SK-N-SH (cell line): ENCODE data around the gene ROPN1B. TPM values are rescaled to one million over a fixed set of nuclear protein-coding genes. Genes with fewer than 3 reads are reported as not detected.

Source experiments
- CTCF ChIA-PET: fragments of 300-600, 350-600 bp; formaldehyde crosslinking; extraction: SDS; loops from one replicate; lab custom pipeline; 2021; lab: Yijun Ruan, JAX
- POLR2A ChIA-PET: fragments of 350-600 bp; sonication (Branson Sonifier 250); formaldehyde crosslinking; extraction: SDS; loops from one replicate; lab custom pipeline; 2020; ENCODE audit warnings: antibody characterized with exemption, inconsistent platforms; lab: Yijun Ruan, JAX
- DNase-seq: peaks from one replicate; pipeline ENCODE4 v3.0.0; 2012
- H2AFZ ChIP-seq: fragments of 200-600 bp; sonication (generic); 2 replicates; pipeline ENCODE4 v1.8.1; 2016; ENCODE audit warnings: antibody characterized with exemption, mild to moderate bottlenecking, low read depth
- H3F3A ChIP-seq: fragments of 200-600 bp; sonication (generic); replicated peaks from 2 replicates; pipeline ENCODE3; 2016; ENCODE audit warnings: antibody characterized with exemption, mild to moderate bottlenecking; ENCODE audit not compliant: insufficient read depth
- H3K27ac ChIP-seq, 2 experiments: fragments of 200-500 bp in 1 of 2; fragments of 200-600 bp in 1 of 2; sonication (Bioruptor generic) in 1 of 2; sonication (generic), shearing (Covaris generic) in 1 of 2; 2 replicates each; pipeline versions ENCODE4 v1.5.1 to v1.6.1; 2014 to 2016; ENCODE audit warnings: low read depth in 2 of 2, inconsistent platforms in 1 of 2, low read length in 1 of 2, mild to moderate bottlenecking in 1 of 2, mixed read lengths in 1 of 2
- H3K27me3 ChIP-seq: fragments of 200-600 bp; sonication (generic), shearing (Covaris generic); 2 replicates; pipeline ENCODE4 v1.6.1; 2016; ENCODE audit warnings: mixed run types; ENCODE audit not compliant: insufficient read depth
- H3K36me3 ChIP-seq, 2 experiments: fragments of 200-500 bp in 1 of 2; fragments of 200-600 bp in 1 of 2; sonication (Bioruptor generic) in 1 of 2; sonication (generic) in 1 of 2; replicated peaks in 1 of 2; 2 replicates each; pipeline versions ENCODE3 to v1.5.1; 2014 to 2016; ENCODE audit warnings: low read length in 1 of 2, mild to moderate bottlenecking in 1 of 2; ENCODE audit not compliant: insufficient read depth in 2 of 2, control insufficient read depth in 1 of 2
- H3K4me1 ChIP-seq, 2 experiments: fragments of 200-500 bp in 1 of 2; fragments of 200-600 bp in 1 of 2; sonication (Bioruptor generic) in 1 of 2; sonication (generic), shearing (Covaris generic) in 1 of 2; 2 replicates each; pipeline versions ENCODE4 v1.5.1 to v1.6.1; 2014 to 2016; ENCODE audit warnings: low read depth in 1 of 2, low read length in 1 of 2, mixed run types in 1 of 2; ENCODE audit not compliant: insufficient read depth in 2 of 2, control insufficient read depth in 1 of 2
- H3K4me2 ChIP-seq: fragments of 200-600 bp; sonication (generic), shearing (Covaris generic); 2 replicates; pipeline ENCODE4 v1.6.1; 2017; ENCODE audit warnings: mixed run types
- H3K4me3 ChIP-seq, 2 experiments: fragments of 200-500 bp in 1 of 2; fragments of 200-600 bp in 1 of 2; sonication (Bioruptor generic) in 1 of 2; sonication (generic), shearing (Covaris generic) in 1 of 2; 2 replicates each; pipeline versions ENCODE4 v1.5.1 to v1.8.1; 2014 to 2016; ENCODE audit warnings: low read depth in 2 of 2, inconsistent platforms in 1 of 2, low read length in 1 of 2, mild to moderate bottlenecking in 1 of 2, mixed read lengths in 1 of 2, moderate library complexity in 1 of 2
- H3K79me2 ChIP-seq: fragments of 200-600 bp; sonication (generic); 2 replicates; pipeline ENCODE4 v1.8.1; 2017; ENCODE audit warnings: mild to moderate bottlenecking; ENCODE audit not compliant: insufficient read depth
- H3K9ac ChIP-seq: fragments of 200-600 bp; sonication (generic); 2 replicates; pipeline ENCODE4 v1.6.1; 2017; ENCODE audit warnings: mixed run types
- H3K9me2 ChIP-seq: fragments of 200-600 bp; sonication (generic); 2 replicates; pipeline ENCODE4 v1.6.1; 2017; ENCODE audit warnings: mixed run types
- H3K9me3 ChIP-seq: fragments of 200-600 bp; sonication (generic); 2 replicates; pipeline ENCODE4 v1.6.1; 2017; ENCODE audit warnings: mixed run types, mild to moderate bottlenecking, moderate library complexity
- H4K20me1 ChIP-seq: fragments of 200-600 bp; sonication (generic); 2 replicates; pipeline ENCODE4 v1.6.1; 2017; ENCODE audit warnings: mild to moderate bottlenecking, mixed run types; ENCODE audit not compliant: insufficient read depth
- CHD2 ChIP-seq: fragments of 150-350 bp; IDR thresholded peaks from 2 replicates; pipeline ENCODE4 v1.6.1; 2018; ENCODE audit warnings: low read length; ENCODE audit not compliant: partially characterized antibody
- EZH2phosphoT487 ChIP-seq: fragments of 200-600 bp; sonication (generic); IDR thresholded peaks from 2 replicates; pipeline ENCODE4 v1.6.1; 2017; ENCODE audit warnings: low read depth, mixed run types, mild to moderate bottlenecking, antibody characterized with exemption, moderate library complexity, borderline replicate concordance
- FOXM1 ChIP-seq: IDR thresholded peaks from 2 replicates; pipeline ENCODE4 v1.4.0; 2012; ENCODE audit warnings: low read depth, mild to moderate bottlenecking
- GABPA ChIP-seq: IDR thresholded peaks from 2 replicates; pipeline ENCODE4 v1.4.0; 2012; ENCODE audit warnings: low read depth, mild to moderate bottlenecking
- IRF3 ChIP-seq: fragments of 150-350 bp; IDR thresholded peaks from 2 replicates; pipeline ENCODE4 v1.6.1; 2016; ENCODE audit warnings: mild to moderate bottlenecking, low read depth, low read length
- NRF1 ChIP-seq: IDR thresholded peaks from 2 replicates; pipeline ENCODE4 v1.6.1; 2012; ENCODE audit warnings: low read depth, mild to moderate bottlenecking, low read length
- SMC3 ChIP-seq: IDR thresholded peaks from 2 replicates; pipeline ENCODE4 v1.6.1; 2012; ENCODE audit warnings: low read depth, low read length, improper control_type of control experiment
- TEAD4 ChIP-seq: IDR thresholded peaks from 2 replicates; pipeline ENCODE4 v1.4.0; 2012; ENCODE audit warnings: mild to moderate bottlenecking, borderline replicate concordance; ENCODE audit not compliant: insufficient read depth
- YY1 ChIP-seq: IDR thresholded peaks from 2 replicates; pipeline ENCODE4 v1.4.0; 2012; ENCODE audit warnings: low read depth, mild to moderate bottlenecking
- WGBS: methylation state at CpG from one replicate; pipeline ENCODE4 v1.1.6; 2017; ENCODE audit warnings: low lambda C conversion rate; 5-methylcytosine and 5-hydroxymethylcytosine counted together
- polyA plus RNA-seq, 3 experiments: library from polyadenylated mRNA; depleted of rRNA; stranded (reverse); fragments of >200 nt; gene quantifications; 2 replicates each; pipeline ENCODE4 v1.2.3, GENCODE V29; 2012
- TF ChIP-seq, protein P1 (sequence below): IDR thresholded peaks from 2 replicates; pipeline ENCODE4 v1.6.1; 2012; ENCODE audit warnings: mild to moderate bottlenecking, low read depth, low read length, moderate library complexity
- TF ChIP-seq, protein P2 (sequence below): fragments of 200-600 bp; sonication (generic); IDR thresholded peaks from 2 replicates; pipeline ENCODE4 v1.6.1; 2017; ENCODE audit warnings: antibody characterized with exemption, mild to moderate bottlenecking, moderate library complexity

ROPN1B gene
- polyA plus RNA-seq, 1 of the 3 experiments (the other 2 are of a cell fraction) = not detected

- TF ChIP-seq NRF1 (no peak), GABPA (no peak), FOXM1 (no peak)
- TF ChIP-seq, protein P1, sequence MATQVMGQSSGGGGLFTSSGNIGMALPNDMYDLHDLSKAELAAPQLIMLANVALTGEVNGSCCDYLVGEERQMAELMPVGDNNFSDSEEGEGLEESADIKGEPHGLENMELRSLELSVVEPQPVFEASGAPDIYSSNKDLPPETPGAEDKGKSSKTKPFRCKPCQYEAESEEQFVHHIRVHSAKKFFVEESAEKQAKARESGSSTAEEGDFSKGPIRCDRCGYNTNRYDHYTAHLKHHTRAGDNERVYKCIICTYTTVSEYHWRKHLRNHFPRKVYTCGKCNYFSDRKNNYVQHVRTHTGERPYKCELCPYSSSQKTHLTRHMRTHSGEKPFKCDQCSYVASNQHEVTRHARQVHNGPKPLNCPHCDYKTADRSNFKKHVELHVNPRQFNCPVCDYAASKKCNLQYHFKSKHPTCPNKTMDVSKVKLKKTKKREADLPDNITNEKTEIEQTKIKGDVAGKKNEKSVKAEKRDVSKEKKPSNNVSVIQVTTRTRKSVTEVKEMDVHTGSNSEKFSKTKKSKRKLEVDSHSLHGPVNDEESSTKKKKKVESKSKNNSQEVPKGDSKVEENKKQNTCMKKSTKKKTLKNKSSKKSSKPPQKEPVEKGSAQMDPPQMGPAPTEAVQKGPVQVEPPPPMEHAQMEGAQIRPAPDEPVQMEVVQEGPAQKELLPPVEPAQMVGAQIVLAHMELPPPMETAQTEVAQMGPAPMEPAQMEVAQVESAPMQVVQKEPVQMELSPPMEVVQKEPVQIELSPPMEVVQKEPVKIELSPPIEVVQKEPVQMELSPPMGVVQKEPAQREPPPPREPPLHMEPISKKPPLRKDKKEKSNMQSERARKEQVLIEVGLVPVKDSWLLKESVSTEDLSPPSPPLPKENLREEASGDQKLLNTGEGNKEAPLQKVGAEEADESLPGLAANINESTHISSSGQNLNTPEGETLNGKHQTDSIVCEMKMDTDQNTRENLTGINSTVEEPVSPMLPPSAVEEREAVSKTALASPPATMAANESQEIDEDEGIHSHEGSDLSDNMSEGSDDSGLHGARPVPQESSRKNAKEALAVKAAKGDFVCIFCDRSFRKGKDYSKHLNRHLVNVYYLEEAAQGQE = no peak
These were observed 37.0 kb downstream of the ROPN1B start (continued) for GRCh38 chr3:126005951-126006350.

DNA sequence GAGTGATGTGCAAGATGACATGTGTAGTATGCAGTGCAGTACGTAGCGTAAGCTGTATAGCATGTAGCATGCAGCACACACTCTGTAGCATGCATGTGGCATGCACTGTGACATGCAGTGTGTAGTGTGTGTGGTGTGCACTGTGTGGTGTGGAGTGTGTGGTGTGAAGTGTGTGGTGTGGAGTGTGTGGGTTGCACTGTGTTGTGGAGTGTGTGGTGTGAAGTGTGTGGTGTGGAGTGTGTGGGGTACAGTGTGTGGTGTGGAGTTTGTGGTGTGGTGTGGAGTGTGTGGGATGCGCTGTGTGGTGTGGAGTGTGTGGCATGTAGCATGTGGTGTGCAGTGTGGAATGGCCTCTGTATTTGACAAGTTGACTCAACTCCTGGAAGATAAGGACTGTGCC, 39.2 kb downstream of the ROPN1B start:
- Histone ChIP-seq H3K27me3 (no peaks in the 10 kb centered on the region), H3K9ac (no peak overlapping the region), H3K4me3 (no peak overlapping the region), H3K4me1 (peaks cover 2 to 9% of the 10 kb centered on the region in 2 experiments; a peak in 3 of 4 replicates), H3K27ac (no peak overlapping the region), H3K79me2 (no peaks in the 10 kb centered on the region), H3K36me3 (peaks cover 0 to 4% of the 10 kb centered on the region in 2 experiments), H4K20me1 (no peaks in the 10 kb centered on the region), H3K9me2 (no peaks in the 10 kb centered on the region), H3F3A (peaks cover 11% of the 10 kb centered on the region), H2AFZ (no peak overlapping the region), H3K9me3 (no peaks in the 10 kb centered on the region), H3K4me2 (no peak overlapping the region)
- DNase-seq = no peak
- CTCF ChIA-PET = no interaction called here
- POLR2A ChIA-PET = no interaction called here
- TF ChIP-seq GABPA = no peak
- no peak for TF ChIP-seq SMC3
- WGBS = 100% methylated on average over 3 of the region's 3 CpGs

DNA sequence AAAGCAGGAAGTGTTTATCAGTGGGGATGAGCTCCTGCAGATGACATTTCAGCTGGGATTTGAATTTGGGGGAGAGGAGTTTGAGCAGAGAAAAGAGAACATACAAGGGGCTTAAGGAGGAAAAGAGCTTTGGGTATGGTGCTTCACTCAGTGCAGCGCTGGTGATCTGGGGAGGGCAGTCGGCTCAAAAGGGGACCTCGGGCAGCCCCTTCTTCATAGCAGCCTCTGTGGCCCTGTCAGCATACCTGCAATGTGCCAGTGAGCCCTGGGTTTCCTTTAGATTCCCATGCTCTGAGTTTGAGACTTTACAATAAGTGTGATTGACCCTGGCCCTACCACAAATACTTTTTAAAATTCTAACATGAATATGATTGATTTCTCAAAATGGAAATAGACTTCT, 40.2 kb downstream of the ROPN1B start:
- POLR2A ChIA-PET = no interaction called here
- H3K4me3 ChIP-seq = no peak overlapping the region
- H3K27me3 ChIP-seq = no peaks in the 10 kb centered on the region
- no peak overlapping the region for H2AFZ ChIP-seq
- TF ChIP-seq TEAD4 = no peak
- TF ChIP-seq, protein P1 = no peak
- TF ChIP-seq CHD2 = no peak
- TF ChIP-seq, protein P2, sequence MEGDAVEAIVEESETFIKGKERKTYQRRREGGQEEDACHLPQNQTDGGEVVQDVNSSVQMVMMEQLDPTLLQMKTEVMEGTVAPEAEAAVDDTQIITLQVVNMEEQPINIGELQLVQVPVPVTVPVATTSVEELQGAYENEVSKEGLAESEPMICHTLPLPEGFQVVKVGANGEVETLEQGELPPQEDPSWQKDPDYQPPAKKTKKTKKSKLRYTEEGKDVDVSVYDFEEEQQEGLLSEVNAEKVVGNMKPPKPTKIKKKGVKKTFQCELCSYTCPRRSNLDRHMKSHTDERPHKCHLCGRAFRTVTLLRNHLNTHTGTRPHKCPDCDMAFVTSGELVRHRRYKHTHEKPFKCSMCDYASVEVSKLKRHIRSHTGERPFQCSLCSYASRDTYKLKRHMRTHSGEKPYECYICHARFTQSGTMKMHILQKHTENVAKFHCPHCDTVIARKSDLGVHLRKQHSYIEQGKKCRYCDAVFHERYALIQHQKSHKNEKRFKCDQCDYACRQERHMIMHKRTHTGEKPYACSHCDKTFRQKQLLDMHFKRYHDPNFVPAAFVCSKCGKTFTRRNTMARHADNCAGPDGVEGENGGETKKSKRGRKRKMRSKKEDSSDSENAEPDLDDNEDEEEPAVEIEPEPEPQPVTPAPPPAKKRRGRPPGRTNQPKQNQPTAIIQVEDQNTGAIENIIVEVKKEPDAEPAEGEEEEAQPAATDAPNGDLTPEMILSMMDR = no peak
- no peak for TF ChIP-seq YY1
- TF ChIP-seq EZH2phosphoT487 = no peak
- no peak for TF ChIP-seq IRF3
- DNase-seq = no peak
- peaks cover 11% of the 10 kb centered on the region for H3F3A ChIP-seq
- H4K20me1 ChIP-seq = no peaks in the 10 kb centered on the region
- 77% methylated on average over 3 of the region's 3 CpGs for WGBS
- CTCF ChIA-PET = no interaction called here
- no peaks in the 10 kb centered on the region for H3K79me2 ChIP-seq
- no peaks in the 10 kb centered on the region for H3K9me3 ChIP-seq
- peaks cover 0 to 4% of the 10 kb centered on the region in 2 experiments for H3K36me3 ChIP-seq
- H3K27ac ChIP-seq = no peak overlapping the region
- H3K9ac ChIP-seq = no peak overlapping the region
- H3K9me2 ChIP-seq = no peaks in the 10 kb centered on the region
- H3K4me2 ChIP-seq = no peak overlapping the region
- H3K4me1 ChIP-seq = peaks cover 2 to 9% of the 10 kb centered on the region in 2 experiments; a peak in 3 of 4 replicates
